AG04450 (cell line): ENCODE measurements around the gene RNF103. TPM values are rescaled to one million over a fixed set of nuclear protein-coding genes. Genes with fewer than 3 reads are reported as not detected.

Experiments used
- CTCF ChIA-PET: fragments of 300-600, 350-600 bp; formaldehyde crosslinking; extraction: SDS; loops from one replicate; lab custom pipeline; 2022; ENCODE audit warnings: antibody characterized with exemption, inconsistent platforms; lab: Charles Lee
- POLR2A ChIA-PET: fragments of 350-600 bp; formaldehyde crosslinking; extraction: SDS; loops from one replicate; lab custom pipeline; 2021; ENCODE audit warnings: antibody characterized with exemption, inconsistent platforms; lab: Yijun Ruan, JAX
- DNase-seq: peaks from one replicate; pipeline ENCODE4 v3.0.0-alpha.2; 2011; ENCODE audit warnings: low read depth, low spot score
- H3K27ac ChIP-seq: one replicate; pipeline ENCODE4 v1.5.1; 2012; ENCODE audit warnings: low read depth, low read length, control low read depth
- H3K27me3 ChIP-seq: one replicate; pipeline ENCODE4 v1.6.0; 2012; ENCODE audit warnings: low read length; ENCODE audit not compliant: control insufficient read depth, insufficient read depth
- H3K4me3 ChIP-seq: 2 replicates; pipeline ENCODE4 v1.5.1; 2011; ENCODE audit warnings: mild to moderate bottlenecking, low read depth, low read length, control low read depth
- H3K9me3 ChIP-seq: 2 replicates; pipeline ENCODE4 v1.5.1; 2012; ENCODE audit warnings: low read length; ENCODE audit not compliant: control insufficient read depth, insufficient read depth
- CTCF ChIP-seq: IDR thresholded peaks from 2 replicates; pipeline ENCODE4 v1.5.1; 2011; ENCODE audit warnings: low read depth, low read length, control low read depth, inconsistent platforms
- polyA plus RNA-seq: library from polyadenylated mRNA; depleted of rRNA; stranded (reverse); fragments of >200 nt; gene quantifications from 2 replicates; pipeline ENCODE4 v1.2.3, GENCODE V29; 2011

The RNF103 gene
- polyA plus RNA-seq, 1 experiment = 17.6 TPM

- ChIA-PET POLR2A (no interaction called here), CTCF (no interaction called here)
- Histone ChIP-seq H3K4me3 (no peak overlapping the region), H3K27me3 (no peaks in the 10 kb centered on the region), H3K27ac (no peak overlapping the region), H3K9me3 (no peaks in the 10 kb centered on the region)
- no peak for DNase-seq
- no peak for TF ChIP-seq CTCF
Measured at GRCh38 chr2:86633155-86633651, 9.5 kb upstream of the RNF103 start.

- CTCF ChIA-PET = no interaction called here
- Histone ChIP-seq H3K27me3 (no peaks in the 10 kb centered on the region), H3K4me3 (no peak overlapping the region), H3K9me3 (no peaks in the 10 kb centered on the region), H3K27ac (no peak overlapping the region)
- DNase-seq = no peak
- no peak for TF ChIP-seq CTCF
- POLR2A ChIA-PET = no interaction called here
Measured at GRCh38 chr2:86632672-86633071, 9.0 kb upstream of the RNF103 start.

GRCh38 chr2:86631846-86632485 is 8.3 kb upstream of the RNF103 start:
- ChIA-PET POLR2A (no interaction called here), CTCF (no interaction called here)
- no peak overlapping the region for H3K4me3 ChIP-seq
- H3K9me3 ChIP-seq = no peaks in the 10 kb centered on the region
- H3K27me3 ChIP-seq = no peaks in the 10 kb centered on the region
- no peak for DNase-seq
- H3K27ac ChIP-seq = no peak overlapping the region
- TF ChIP-seq CTCF = no peak

GRCh38 chr2:86628091-86628522 is 4.4 kb upstream of the RNF103 start:
- DNase-seq = no peak
- H3K27me3 ChIP-seq = no peaks in the 10 kb centered on the region
- TF ChIP-seq CTCF = no peak
- ChIA-PET CTCF (no interaction called here), POLR2A (no interaction called here)
- H3K9me3 ChIP-seq = no peaks in the 10 kb centered on the region
- no peak overlapping the region for H3K4me3 ChIP-seq
- H3K27ac ChIP-seq = no peak overlapping the region

- Histone ChIP-seq H3K4me3 (no peak overlapping the region), H3K9me3 (no peaks in the 10 kb centered on the region), H3K27me3 (no peaks in the 10 kb centered on the region), H3K27ac (no peak overlapping the region)
- TF ChIP-seq CTCF = no peak
- ChIA-PET POLR2A (no interaction called here), CTCF (no interaction called here)
- no peak for DNase-seq
Measured at GRCh38 chr2:86627550-86627949, 3.9 kb upstream of the RNF103 start.
